Measurements from ENCODE around the gene NCOA3. TPM values are rescaled to one million over a fixed set of nuclear protein-coding genes. Genes with fewer than 3 reads are reported as not detected.

NCOA3 gene
- total RNA-seq, 2 experiments from 2014 or later = 59.9 to 65.4 TPM

GRCh38 chr20:47666304-47666703, 164.6 kb downstream of the NCOA3 start:
- Histone ChIP-seq H3K9me3 (ENCODE audit: control insufficient read depth in 1 of 2, insufficient read depth in 1 of 2, low read length in 2 of 2) (no peaks in the 10 kb centered on the region), H3K4me3 (ENCODE audit: low read length) (no peak overlapping the region), H3K27ac (ENCODE audit: low read depth in 1 of 2, low read length in 2 of 2) (no peak overlapping the region), H3K27me3 (ENCODE audit: control insufficient read depth in 1 of 2, insufficient read depth in 2 of 2, low read length in 2 of 2) (no peaks in the 10 kb centered on the region), H3K4me1 (ENCODE audit: insufficient read depth, low read length) (peaks cover 8% of the 10 kb centered on the region), H3K36me3 (ENCODE audit: insufficient read depth, low read length) (peaks cover 11% of the 10 kb centered on the region)
- intact Hi-C loops (cut with DNase I, micrococcal nuclease) = no loop called here
- Mint-ChIP-seq H3K27me3 (no peaks in the 10 kb centered on the region), H3K27ac (no peak overlapping the region), H3K4me3 (no peak overlapping the region), H3K4me1 (ENCODE audit: low read depth) (no peaks in the 10 kb centered on the region), H3K9me3 (no peaks in the 10 kb centered on the region), H3K36me3 (ENCODE audit: low read depth) (peaks cover 3% of the 10 kb centered on the region)
- TF ChIP-seq, protein P1, sequence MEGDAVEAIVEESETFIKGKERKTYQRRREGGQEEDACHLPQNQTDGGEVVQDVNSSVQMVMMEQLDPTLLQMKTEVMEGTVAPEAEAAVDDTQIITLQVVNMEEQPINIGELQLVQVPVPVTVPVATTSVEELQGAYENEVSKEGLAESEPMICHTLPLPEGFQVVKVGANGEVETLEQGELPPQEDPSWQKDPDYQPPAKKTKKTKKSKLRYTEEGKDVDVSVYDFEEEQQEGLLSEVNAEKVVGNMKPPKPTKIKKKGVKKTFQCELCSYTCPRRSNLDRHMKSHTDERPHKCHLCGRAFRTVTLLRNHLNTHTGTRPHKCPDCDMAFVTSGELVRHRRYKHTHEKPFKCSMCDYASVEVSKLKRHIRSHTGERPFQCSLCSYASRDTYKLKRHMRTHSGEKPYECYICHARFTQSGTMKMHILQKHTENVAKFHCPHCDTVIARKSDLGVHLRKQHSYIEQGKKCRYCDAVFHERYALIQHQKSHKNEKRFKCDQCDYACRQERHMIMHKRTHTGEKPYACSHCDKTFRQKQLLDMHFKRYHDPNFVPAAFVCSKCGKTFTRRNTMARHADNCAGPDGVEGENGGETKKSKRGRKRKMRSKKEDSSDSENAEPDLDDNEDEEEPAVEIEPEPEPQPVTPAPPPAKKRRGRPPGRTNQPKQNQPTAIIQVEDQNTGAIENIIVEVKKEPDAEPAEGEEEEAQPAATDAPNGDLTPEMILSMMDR (IDR thresholded peaks at IDR 0.05) = no peak
- ATAC-seq (ENCODE audit: poor library complexity) (no peak), DNase-seq (no peak)
- ChIA-PET CTCF (no interaction called here), POLR2A (no interaction called here)

GRCh38 chr20:47667086-47667485, 165.4 kb downstream of the NCOA3 start:
- POLR2A ChIA-PET = no interaction called here
- H3K4me3 ChIP-seq (ENCODE audit: low read length) = no peak overlapping the region
- no peaks in the 10 kb centered on the region for H3K9me3 ChIP-seq (ENCODE audit: control insufficient read depth in 1 of 2, insufficient read depth in 1 of 2, low read length in 2 of 2)
- ATAC-seq (ENCODE audit: poor library complexity) (no peak), DNase-seq (no peak)
- CTCF ChIA-PET = no interaction called here
- H3K36me3 ChIP-seq (ENCODE audit: insufficient read depth, low read length) = peaks cover 4% of the 10 kb centered on the region
- H3K4me1 ChIP-seq (ENCODE audit: insufficient read depth, low read length) = peaks cover 8% of the 10 kb centered on the region
- H3K36me3 Mint-ChIP-seq (ENCODE audit: low read depth) = peaks cover 3% of the 10 kb centered on the region
- TF ChIP-seq, protein P1 (IDR thresholded peaks at IDR 0.05) = no peak
- H3K9me3 Mint-ChIP-seq = no peaks in the 10 kb centered on the region
- H3K27ac ChIP-seq (ENCODE audit: low read depth in 1 of 2, low read length in 2 of 2) = no peak overlapping the region
- no peaks in the 10 kb centered on the region for H3K4me1 Mint-ChIP-seq (ENCODE audit: low read depth)
- H3K27me3 Mint-ChIP-seq = no peaks in the 10 kb centered on the region
- H3K4me3 Mint-ChIP-seq = no peak overlapping the region
- intact Hi-C loops (cut with DNase I, micrococcal nuclease) = no loop called here
- H3K27me3 ChIP-seq (ENCODE audit: control insufficient read depth in 1 of 2, insufficient read depth in 2 of 2, low read length in 2 of 2) = no peaks in the 10 kb centered on the region
- H3K27ac Mint-ChIP-seq = no peak overlapping the region

DNA sequence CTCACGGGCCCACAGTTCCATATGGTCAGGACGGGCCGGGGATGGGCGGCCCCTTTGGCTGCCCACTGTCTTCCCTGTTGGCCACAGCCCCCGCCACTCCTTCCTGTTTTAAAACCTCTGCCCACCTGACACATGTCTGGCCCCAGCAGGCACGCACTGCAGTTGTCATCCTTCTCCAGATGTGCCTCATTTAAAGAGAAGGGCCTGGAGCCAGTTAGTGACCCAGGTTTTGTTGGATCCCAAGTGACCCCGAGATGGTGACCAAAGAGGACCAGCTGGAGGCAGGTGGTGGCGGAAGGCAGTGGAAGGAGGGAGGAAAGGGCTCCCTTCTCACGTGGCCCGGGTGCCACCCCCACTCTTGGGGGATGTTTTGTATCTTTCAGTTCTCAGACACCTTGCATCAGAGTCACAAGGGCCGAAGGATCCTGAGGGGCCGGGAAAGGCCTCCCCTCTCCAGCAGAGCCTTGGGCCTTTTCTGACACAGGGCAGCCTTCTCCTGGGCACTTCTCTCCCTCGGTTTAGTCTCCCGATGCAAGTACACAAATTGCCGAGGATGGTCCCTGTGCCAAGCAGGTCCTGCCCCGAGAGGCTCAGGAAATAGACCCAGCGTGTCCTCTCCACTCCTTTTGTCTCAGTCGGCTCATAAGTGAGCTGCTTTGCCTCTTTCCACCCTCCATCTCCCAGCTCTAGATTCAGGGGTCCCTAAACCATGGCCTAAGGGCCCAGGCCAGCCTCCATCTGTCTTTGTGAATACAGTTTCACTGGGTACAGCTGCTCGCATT, 166.0 kb downstream of the NCOA3 start:
- POLR2A ChIA-PET = no interaction called here
- Histone ChIP-seq H3K9me3 (ENCODE audit: control insufficient read depth in 1 of 2, insufficient read depth in 1 of 2, low read length in 2 of 2) (no peaks in the 10 kb centered on the region), H3K27me3 (ENCODE audit: control insufficient read depth in 1 of 2, insufficient read depth in 2 of 2, low read length in 2 of 2) (no peaks in the 10 kb centered on the region), H3K4me1 (ENCODE audit: insufficient read depth, low read length) (peaks cover 8% of the 10 kb centered on the region), H3K36me3 (ENCODE audit: insufficient read depth, low read length) (no peaks in the 10 kb centered on the region), H3K4me3 (ENCODE audit: low read length) (no peak overlapping the region), H3K27ac (ENCODE audit: low read depth in 1 of 2, low read length in 2 of 2) (no peak overlapping the region)
- Mint-ChIP-seq H3K9me3 (no peaks in the 10 kb centered on the region), H3K27me3 (no peaks in the 10 kb centered on the region), H3K4me3 (no peak overlapping the region), H3K4me1 (ENCODE audit: low read depth) (no peaks in the 10 kb centered on the region), H3K27ac (no peak overlapping the region), H3K36me3 (ENCODE audit: low read depth) (peaks cover 3% of the 10 kb centered on the region)
- TF ChIP-seq, protein P1 (IDR thresholded peaks at IDR 0.05) = no peak
- intact Hi-C loops (cut with DNase I, micrococcal nuclease) = no loop called here
- DNase-seq = no peak
- CTCF ChIA-PET = no interaction called here
- ATAC-seq (ENCODE audit: poor library complexity) = no peak

All from CD4-positive, alpha-beta T cell (primary cell).